Myometrial cell (primary cell): ENCODE results near the gene SLITRK4. TPM values are rescaled to one million over a fixed set of nuclear protein-coding genes. Genes with fewer than 3 reads are reported as not detected.

Experiments used
- total RNA-seq: library from RNA; depleted of rRNA; stranded (reverse); fragments of >200 nt; gene quantifications from 2 replicates; pipeline ENCODE4 v1.2.3, GENCODE V29; 2015

Gene SLITRK4, protein sequence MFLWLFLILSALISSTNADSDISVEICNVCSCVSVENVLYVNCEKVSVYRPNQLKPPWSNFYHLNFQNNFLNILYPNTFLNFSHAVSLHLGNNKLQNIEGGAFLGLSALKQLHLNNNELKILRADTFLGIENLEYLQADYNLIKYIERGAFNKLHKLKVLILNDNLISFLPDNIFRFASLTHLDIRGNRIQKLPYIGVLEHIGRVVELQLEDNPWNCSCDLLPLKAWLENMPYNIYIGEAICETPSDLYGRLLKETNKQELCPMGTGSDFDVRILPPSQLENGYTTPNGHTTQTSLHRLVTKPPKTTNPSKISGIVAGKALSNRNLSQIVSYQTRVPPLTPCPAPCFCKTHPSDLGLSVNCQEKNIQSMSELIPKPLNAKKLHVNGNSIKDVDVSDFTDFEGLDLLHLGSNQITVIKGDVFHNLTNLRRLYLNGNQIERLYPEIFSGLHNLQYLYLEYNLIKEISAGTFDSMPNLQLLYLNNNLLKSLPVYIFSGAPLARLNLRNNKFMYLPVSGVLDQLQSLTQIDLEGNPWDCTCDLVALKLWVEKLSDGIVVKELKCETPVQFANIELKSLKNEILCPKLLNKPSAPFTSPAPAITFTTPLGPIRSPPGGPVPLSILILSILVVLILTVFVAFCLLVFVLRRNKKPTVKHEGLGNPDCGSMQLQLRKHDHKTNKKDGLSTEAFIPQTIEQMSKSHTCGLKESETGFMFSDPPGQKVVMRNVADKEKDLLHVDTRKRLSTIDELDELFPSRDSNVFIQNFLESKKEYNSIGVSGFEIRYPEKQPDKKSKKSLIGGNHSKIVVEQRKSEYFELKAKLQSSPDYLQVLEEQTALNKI
- total RNA-seq: not detected in 2 replicates

DNA sequence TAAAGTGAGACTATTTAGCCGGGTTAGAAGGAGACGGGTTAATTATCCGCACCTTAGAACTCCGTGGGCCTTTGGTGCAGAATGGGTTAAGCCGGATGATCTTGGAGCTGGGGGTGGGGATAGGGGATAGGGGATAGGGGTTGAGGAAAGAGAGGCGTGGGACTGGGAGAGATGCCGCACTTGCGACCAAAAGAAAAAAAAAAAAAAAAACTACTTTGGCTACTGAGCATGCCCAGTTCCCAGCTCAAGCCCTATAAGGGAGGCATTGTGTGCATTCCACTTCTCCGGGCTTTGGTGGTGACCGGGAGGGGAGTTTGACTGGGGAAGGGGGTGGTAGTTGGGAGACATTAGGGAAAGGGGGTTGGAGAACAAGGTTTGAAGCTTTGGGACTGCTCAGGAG, at the start of gene SLITRK4:
SLITRK4 (minus strand) TSS at position 187 of the 400 bp plus-strand sequence. CDS start 4,993 bp downstream, outside the sequence.

Other genes starting within 250 kb of the SLITRK4 start
- not detected in 2 replicates for gene SPANXN3, start 118.6 kb downstream of the SLITRK4 start, total RNA-seq
- not detected in 2 replicates for gene SPANXN2, start 84.7 kb upstream of the SLITRK4 start, total RNA-seq
- not detected in 2 replicates for gene UBE2NL, start 248.0 kb upstream of the SLITRK4 start, total RNA-seq